Pancreas (tissue), 10 donors: ENCODE results near the gene TMED10. TPM values are rescaled to one million over a fixed set of nuclear protein-coding genes. Genes with fewer than 3 reads are reported as not detected.

Source experiments
- ATAC-seq, 4 donors: fragments of 200-7000 bp; cut with Tn5 transposase; one replicate each; pipeline versions ENCODE4 v1.8.0 to v1.9.1; 2020; ENCODE audit warnings: mild to moderate bottlenecking in 4 of 4, moderate library complexity in 4 of 4
- DNase-seq, 6 donors: peaks; one replicate each; pipeline ENCODE4 v3.0.0-alpha.2; 2020
- FAIRE-seq: peaks from 2 replicates; lab custom pipeline; 2012; peaks lifted over from hg19 to GRCh38; lab: Jason Lieb, UNC
- H3K27ac ChIP-seq, 4 donors: fragments of 200-600 bp; sonication (generic); 1 replicate in 3 of 4; 2 replicates in 1 of 4; pipeline versions ENCODE4 v1.5.0 to v1.8.0; 2020
- H3K27me3 ChIP-seq, 4 donors: fragments of 200-600 bp; one replicate each; pipeline ENCODE4 v1.8.0; 2021
- H3K36me3 ChIP-seq, 3 donors: fragments of 200-600 bp; sonication (generic) in 1 of 3; one replicate each; pipeline versions ENCODE4 v1.5.0 to v1.8.0; 2020 to 2021
- H3K4me1 ChIP-seq, 3 donors: fragments of 200-600 bp; one replicate each; pipeline ENCODE4 v1.8.0; 2021
- H3K4me3 ChIP-seq, 4 donors: fragments of 200-600 bp; sonication (generic) in 2 of 4; one replicate each; pipeline versions ENCODE4 v1.5.0 to v1.8.0; 2020 to 2021
- H3K9me3 ChIP-seq, 4 donors: fragments of 200-600 bp; one replicate each; pipeline ENCODE4 v1.8.0; 2021
- CTCF ChIP-seq, 4 donors: fragments of 200-600 bp; sonication (generic) in 3 of 4; IDR thresholded peaks; one replicate each; pipeline versions ENCODE4 v1.5.0 to v1.8.0; 2021; ENCODE audit warnings: antibody characterized with exemption in 4 of 4
- WGBS, 2 donors: extraction: QIAGEN DNeasy Blood & Tissue Kit; methylation state at CpG; one replicate each; pipeline ENCODE4 v1.1.7; 2013; 5-methylcytosine and 5-hydroxymethylcytosine counted together
- intact Hi-C, 3 donors: fragments of 100-400 bp; cut with DNase I; formaldehyde crosslinking; loops; one replicate each; pipeline versions ENCODE4 v1.11.1 to v1.14.2; 2022
- polyA plus RNA-seq, 2 donors: library from polyadenylated mRNA; stranded (reverse); fragments of 200-250 nt; gene quantifications; one replicate each; pipeline ENCODE4 v1.2.3, GENCODE V29; 2013
- total RNA-seq, 6 donors: library from RNA; stranded (reverse); fragmentation: NEBNext Ultra II Directional in 4 of 6; extraction: Animal tissue kit (Norgen Biotek cat#: 25700) in 4 of 6; gene quantifications; one replicate each; pipeline versions ENCODE4 v1.2.1 to v1.2.4, GENCODE V29; 2021 to 2023
- donor health status: healthy with polysubstance abuse.
- donor health status: DM: no; HTN: no; CAD: no; lungs with moderate emphysema.
- donor health status: DM: no; HTN: no; CAD: no.
- donor health status: control.
- donor health status: control.
- donor health status: Bipolar disorder and iron deficiency.
- donor health status: DM: yes; HTN: yes; CAD: no.
- donor health status: DM: no; HTN: no; CAD: no.
- donor health status: DM: no; HTN: no; CAD: no.
- donor health status: DM: yes; HTN: yes; CAD: no.

TMED10 gene
- total and polyA plus RNA-seq, 8 donors, result 56.0 to 377 (median 310) TPM

- H3K4me3 ChIP-seq, result no peak overlapping the region
- WGBS, 2 donors, result 66 to 72% methylated on average over 3 of the region's 3 CpGs
- FAIRE-seq (no peak), DNase-seq (no peak), ATAC-seq (no peak)
- no peaks in the 10 kb centered on the region for H3K9me3 ChIP-seq
- no peaks in the 10 kb centered on the region for H3K36me3 ChIP-seq
- intact Hi-C loops, result loop anchor here in 1 of 3 donors (10.0 kb wide), 1 partner anchor 116 kb away; no protein-coding TSS in a partner anchor
- H3K4me1 ChIP-seq, result peaks cover 29 to 62% (median 47%) of the 10 kb centered on the region in 3 donors
- no peaks in the 10 kb centered on the region for H3K27me3 ChIP-seq
- no peak overlapping the region for H3K27ac ChIP-seq
- no peak for TF ChIP-seq CTCF (IDR thresholded peaks at IDR 0.05)
Observed at GRCh38 chr14:75168586-75169335, 7.7 kb downstream of the TMED10 start.

- intact Hi-C loops, result loop anchor here in 1 of 3 donors (10.0 kb wide), 1 partner anchor 117 kb away; no protein-coding TSS in a partner anchor
- peaks cover 25 to 56% (median 41%) of the 10 kb centered on the region in 3 donors for H3K4me1 ChIP-seq
- no peaks in the 10 kb centered on the region for H3K27me3 ChIP-seq
- FAIRE-seq (no peak), ATAC-seq (peak in 1 of 4 donors; percentile 9), DNase-seq (no peak)
- TF ChIP-seq CTCF (IDR thresholded peaks at IDR 0.05), result no peak
- no peaks in the 10 kb centered on the region for H3K9me3 ChIP-seq
- peak overlapping the region in 1 of 4 donors; percentile 25 for H3K27ac ChIP-seq
- no peak overlapping the region for H3K4me3 ChIP-seq
- no peaks in the 10 kb centered on the region for H3K36me3 ChIP-seq
- WGBS, 2 donors, result 86 to 94% methylated on average over 2 of the region's 2 CpGs
Observed at GRCh38 chr14:75167325-75167724, 9.1 kb downstream of the TMED10 start.

GRCh38 chr14:75165586-75166391 lies 10.6 kb downstream of the TMED10 start:
- no peaks in the 10 kb centered on the region for H3K27me3 ChIP-seq
- ATAC-seq (peak; percentile 68 to 86 (median 80)), FAIRE-seq (no peak), DNase-seq (peak in 4 of 6 donors; percentile 31 to 54 (median 40))
- intact Hi-C loops, result loop anchor here in 1 of 3 donors (10.0 kb wide), 1 partner anchor 119 kb away; no protein-coding TSS in a partner anchor
- peaks cover 25 to 60% (median 42%) of the 10 kb centered on the region in 3 donors for H3K4me1 ChIP-seq
- no peaks in the 10 kb centered on the region for H3K9me3 ChIP-seq
- TF ChIP-seq CTCF (IDR thresholded peaks at IDR 0.05), result no peak
- H3K27ac ChIP-seq, result peak overlapping the region in 3 of 4 donors; percentile 25 to 64 (median 35)
- 16 to 17% methylated on average over 8 of the region's 8 CpGs for WGBS, 2 donors
- H3K4me3 ChIP-seq, result no peak overlapping the region
- no peaks in the 10 kb centered on the region for H3K36me3 ChIP-seq

GRCh38 chr14:75164809-75165208 lies 11.6 kb downstream of the TMED10 start:
- Histone ChIP-seq H3K4me1 (peaks cover 32 to 59% (median 45%) of the 10 kb centered on the region in 3 donors), H3K9me3 (no peaks in the 10 kb centered on the region), H3K27ac (no peak overlapping the region), H3K27me3 (no peaks in the 10 kb centered on the region), H3K36me3 (no peaks in the 10 kb centered on the region), H3K4me3 (no peak overlapping the region)
- FAIRE-seq (no peak), ATAC-seq (no peak), DNase-seq (no peak)
- no peak for TF ChIP-seq CTCF (IDR thresholded peaks at IDR 0.05)
- intact Hi-C loops, result loop anchor here in 1 of 3 donors (10.0 kb wide), 1 partner anchor 120 kb away; no protein-coding TSS in a partner anchor
- 89 to 97% methylated on average over 1 of the region's 1 CpG for WGBS, 2 donors
